AG09319 (cell line): ENCODE measurements around the gene OGDHL.

ENCODE experiments used
- DNase-seq: peaks from one replicate; pipeline ENCODE4 v3.0.0-alpha.2; 2010; ENCODE audit warnings: low read depth; ENCODE audit errors: extremely low read depth
- TF ChIP-seq, protein P1 (sequence below): IDR thresholded peaks from 2 replicates; pipeline ENCODE4 v1.5.1; 2011; ENCODE audit warnings: low read depth, mild to moderate bottlenecking, inconsistent platforms, low read length, moderate library complexity

Gene OGDHL

DNA sequence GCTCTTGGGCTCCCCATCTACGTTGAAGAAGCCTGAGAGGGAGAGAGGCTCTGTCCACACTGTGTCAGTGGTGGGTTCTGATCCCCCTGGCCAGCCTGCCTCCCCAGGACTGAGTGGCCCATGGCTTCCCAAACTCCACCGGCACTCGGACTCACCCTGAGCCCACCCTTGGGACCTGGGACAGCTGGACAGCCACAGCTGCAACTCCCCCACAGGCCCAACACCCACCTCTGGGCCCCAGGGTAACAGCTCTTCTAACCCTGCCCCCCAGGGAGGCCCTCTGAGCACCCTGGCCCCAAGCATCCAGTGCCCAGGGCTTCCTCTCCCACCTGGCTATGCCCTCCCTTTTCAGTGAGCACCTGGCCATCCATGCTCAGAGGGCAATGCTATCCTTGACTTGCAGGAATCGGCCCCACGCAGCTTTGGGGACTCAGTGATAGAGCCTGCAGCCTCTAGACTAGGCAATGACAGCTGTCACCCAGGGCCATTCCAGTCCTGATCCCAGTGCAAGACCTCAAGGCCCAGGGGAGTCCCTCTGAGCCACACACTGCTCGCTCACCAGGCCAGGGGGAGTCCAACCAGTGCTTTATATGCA, 17.9 kb downstream of the OGDHL start:
- TF ChIP-seq, protein P1, sequence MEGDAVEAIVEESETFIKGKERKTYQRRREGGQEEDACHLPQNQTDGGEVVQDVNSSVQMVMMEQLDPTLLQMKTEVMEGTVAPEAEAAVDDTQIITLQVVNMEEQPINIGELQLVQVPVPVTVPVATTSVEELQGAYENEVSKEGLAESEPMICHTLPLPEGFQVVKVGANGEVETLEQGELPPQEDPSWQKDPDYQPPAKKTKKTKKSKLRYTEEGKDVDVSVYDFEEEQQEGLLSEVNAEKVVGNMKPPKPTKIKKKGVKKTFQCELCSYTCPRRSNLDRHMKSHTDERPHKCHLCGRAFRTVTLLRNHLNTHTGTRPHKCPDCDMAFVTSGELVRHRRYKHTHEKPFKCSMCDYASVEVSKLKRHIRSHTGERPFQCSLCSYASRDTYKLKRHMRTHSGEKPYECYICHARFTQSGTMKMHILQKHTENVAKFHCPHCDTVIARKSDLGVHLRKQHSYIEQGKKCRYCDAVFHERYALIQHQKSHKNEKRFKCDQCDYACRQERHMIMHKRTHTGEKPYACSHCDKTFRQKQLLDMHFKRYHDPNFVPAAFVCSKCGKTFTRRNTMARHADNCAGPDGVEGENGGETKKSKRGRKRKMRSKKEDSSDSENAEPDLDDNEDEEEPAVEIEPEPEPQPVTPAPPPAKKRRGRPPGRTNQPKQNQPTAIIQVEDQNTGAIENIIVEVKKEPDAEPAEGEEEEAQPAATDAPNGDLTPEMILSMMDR: no peak
- no peak for DNase-seq

DNA sequence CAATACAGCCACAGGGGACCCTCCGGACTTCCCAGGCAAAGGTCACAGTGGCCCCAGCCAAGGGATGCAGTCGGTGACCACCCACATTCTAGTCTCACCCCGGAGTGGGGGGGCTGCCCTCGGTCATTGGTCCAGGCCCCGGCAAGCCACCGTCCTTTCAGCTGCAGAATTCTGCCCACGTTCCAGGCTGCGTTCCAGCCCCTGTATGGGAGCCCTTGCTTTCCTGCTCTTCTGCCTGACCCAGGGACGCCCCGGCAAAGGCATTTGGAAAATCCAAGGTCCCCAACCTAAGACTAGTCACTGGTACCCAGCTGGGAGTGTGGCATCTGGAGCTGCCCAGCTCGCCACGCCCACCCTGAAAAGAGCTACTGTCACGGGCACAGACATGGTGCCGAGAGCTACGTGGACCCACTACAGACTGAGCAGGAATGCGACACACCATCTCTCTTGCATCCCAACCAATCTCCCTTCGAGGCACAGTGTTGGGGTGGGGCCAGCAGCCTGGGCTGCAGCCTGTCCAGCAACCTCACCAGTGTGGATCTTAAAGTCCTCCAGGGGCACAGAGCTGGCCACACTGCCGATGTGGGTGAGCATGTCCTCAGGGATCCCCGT, 18.6 kb downstream of the OGDHL start:
- no peak for DNase-seq
- TF ChIP-seq, protein P1: no peak

DNA sequence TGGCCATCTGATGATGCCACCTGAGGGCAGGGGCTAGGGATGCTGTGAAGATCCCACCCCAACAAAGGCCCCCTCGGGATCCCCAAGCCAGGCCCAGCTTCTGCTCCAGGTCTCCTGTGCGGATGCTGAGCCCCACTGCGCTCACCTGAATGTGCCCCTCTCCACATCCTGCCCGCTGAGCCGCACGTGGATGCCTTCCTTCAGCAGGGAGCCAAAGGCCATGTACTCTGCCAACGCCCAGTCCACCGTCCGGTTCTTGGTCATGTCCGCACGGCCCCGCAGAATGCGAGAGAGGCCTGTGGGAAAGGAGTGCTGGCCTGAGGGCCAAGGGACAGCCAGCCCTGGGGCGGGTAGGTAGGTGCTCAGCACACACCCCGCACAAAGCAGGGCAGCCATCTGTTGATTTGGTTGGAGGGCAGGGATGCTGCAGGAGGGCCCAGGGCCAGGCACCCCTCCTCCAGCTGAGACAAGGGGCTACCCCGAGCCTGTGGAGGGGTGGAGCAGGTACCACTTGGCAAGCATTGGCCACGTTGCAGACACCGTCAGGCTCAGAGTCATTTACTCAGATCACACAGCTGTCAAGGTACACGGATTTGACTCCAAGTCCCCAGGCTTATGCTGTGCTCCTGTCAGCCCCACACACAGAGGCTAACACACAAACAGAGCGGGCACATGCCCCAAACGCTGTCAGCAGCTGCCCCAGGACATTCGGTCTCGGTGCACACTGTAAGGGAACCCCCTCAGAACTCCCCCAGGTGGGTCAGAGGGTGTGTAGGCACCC, 19.2 kb downstream of the OGDHL start:
- no peak for DNase-seq
- TF ChIP-seq, protein P1: no peak

DNA sequence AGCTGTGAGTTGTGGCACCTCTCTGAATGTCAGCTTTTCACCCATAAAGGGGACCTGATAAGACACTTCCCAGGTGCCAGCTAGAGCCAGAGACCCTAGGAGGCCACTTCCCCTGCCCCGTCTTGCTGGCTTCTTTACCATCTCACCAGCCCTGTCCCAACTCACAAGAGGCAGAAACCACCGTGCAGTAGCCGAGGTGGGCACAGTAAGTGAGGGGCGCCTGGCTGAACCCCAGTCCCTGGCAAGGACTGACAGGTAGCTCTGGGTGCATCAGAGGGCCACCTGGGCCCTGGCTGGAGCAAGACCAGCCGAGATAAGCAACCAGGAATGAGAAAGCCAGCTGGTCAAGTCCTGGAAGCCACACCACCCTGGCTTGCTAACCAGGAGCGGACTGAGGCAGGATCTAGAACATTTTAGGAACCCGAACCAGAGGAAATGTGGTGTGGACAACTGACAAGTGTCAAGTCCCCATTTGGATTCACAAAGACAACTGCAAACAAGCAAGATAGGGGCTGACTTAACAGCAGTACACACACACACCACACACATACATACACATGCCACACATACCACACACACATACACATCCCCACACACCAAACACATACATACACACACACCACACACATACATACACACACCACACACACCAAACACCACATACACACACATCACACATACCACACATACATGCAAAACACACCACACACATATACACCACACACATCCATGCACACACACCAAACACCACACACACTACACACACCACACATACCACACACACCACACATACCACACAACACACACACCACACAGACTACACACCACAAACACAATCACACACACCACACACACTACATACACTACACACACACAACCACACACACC, 20.8 kb downstream of the OGDHL start:
- TF ChIP-seq, protein P1: no peak
- DNase-seq: no peak

DNA sequence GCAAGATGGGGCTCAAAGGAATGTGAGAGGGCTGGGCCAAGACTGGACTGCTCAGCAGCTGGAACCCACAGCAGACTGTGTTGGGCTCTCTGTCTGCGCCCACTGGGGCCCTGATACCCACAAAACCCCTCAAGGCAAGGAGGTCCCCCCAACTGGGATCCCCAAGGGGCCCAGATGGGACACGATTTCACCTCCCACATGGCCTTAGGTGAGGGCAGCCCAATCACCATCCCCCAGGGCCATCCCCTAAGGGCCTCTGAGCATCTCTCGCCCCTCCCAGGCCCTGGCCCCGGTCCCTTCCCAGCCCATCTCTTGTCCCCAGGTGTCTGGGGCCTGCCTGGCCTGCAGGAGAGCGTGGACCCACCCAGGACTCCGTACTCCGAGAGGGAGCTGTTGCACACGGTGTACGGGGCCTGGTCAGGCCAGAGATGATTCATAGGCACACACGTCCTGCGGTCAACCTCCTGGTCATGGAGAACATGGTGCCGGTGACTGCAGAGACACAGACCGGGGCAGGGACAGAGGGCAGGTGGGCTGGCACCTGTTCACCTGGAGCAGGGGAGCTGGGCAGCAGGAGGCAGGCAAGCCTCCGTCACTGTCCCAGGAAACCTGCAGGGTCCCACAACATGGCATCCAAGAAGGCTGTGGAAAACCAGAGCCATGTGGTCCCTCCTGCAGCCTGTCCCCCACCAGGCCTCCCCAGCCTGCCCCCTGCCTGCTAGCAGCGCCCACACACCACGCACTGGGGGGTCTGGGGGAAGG, 21.6 kb downstream of the OGDHL start:
- TF ChIP-seq, protein P1: no peak

DNA sequence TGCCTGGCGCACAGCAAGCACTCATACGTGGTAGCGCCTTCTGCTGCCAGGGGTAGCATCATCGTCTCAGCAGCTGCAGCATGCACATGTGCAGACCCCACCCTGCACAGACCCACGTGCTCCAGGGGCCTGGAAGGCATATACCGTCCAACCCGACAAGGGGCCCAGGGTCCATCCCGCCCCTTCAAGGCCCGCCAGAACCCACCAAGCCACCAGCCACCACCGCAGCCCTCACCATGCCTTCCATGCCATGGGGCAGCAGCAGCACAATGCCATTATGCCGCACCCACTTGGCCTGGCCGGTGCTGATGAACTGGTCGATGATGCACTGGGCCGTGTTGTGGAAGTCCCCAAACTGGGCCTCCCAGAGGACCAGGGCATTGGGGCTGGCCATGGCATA, 22.7 kb downstream of the OGDHL start:
- TF ChIP-seq, protein P1: no peak
- DNase-seq: no peak

More for the DNA sequence above, 21.6 kb downstream of the OGDHL start:
- no peak for DNase-seq
